Activated CD4-positive, alpha-beta T cell treated with anti-CD3 and anti-CD28 coated beads, Interleukin-2, amount 50 U/mL, for 1 hour (primary cell): ENCODE results near the gene EFNA5.

ENCODE experiments used
- DNase-seq: peaks from one replicate; pipeline ENCODE4 v3.0.0-alpha.2; 2020

Gene EFNA5

GRCh38 chr5:107672211-107673038, 1.7 kb upstream of the EFNA5 start:
- no peak for DNase-seq

DNA sequence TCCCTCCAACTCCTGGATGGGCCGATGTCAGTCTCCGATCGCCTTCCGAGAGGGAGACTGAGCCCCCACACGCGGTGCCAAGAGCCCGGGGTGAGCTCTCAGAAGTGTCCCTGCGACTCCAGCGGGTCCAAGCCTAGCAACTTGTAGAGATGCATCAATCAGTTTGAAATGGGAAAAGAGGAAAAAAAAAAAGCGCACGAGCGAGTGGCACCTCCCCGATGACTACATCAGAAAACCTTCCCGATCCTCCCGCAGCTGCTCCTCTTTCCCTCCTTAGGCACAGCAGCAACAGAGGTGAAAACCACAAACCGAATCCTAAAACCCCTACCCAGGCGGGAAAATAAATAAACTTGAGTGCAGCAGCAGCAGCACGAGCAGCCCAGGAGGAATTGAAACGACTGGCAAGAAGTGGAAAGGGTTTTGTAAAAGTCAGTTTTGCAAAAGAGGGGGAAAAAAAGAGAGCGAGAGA, 1.0 kb upstream of the EFNA5 start:
- DNase-seq: no peak

- no peak for DNase-seq
Observed at GRCh38 chr5:107670087-107670931, 428 bp downstream of the EFNA5 start.

GRCh38 chr5:107669096-107670031, 1.4 kb downstream of the EFNA5 start:
- no peak for DNase-seq

GRCh38 chr5:107668154-107669095, 2.3 kb downstream of the EFNA5 start:
- DNase-seq: no peak

DNA sequence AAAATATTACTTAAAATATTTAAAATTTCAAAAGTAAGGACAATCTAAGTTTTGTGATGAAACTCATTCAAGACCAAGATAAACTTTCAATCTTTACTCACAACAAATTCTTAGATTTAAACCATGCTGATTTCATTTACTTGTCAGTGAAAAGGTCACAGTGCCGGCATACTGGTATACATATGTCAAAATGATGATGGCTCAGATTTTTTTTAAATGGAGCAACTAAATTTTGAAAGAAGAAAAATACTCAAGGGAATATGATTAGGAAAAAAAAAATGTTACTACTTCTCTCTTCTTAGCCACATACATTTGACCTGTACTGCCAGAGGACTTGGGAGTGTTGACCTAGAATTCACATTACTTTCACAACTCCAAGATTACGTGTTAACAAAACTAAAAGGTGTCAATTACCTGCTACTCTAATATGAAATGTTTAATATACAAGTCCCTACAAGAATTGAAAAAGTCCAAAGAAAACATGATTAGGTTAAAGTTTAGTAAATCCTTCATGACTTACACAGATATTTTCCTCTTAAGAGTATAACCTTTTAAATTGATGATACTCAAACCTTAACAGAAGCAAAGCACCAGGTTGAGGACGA, 4.6 kb downstream of the EFNA5 start:
- no peak for DNase-seq

- DNase-seq: no peak
Observed at GRCh38 chr5:107665036-107665570, 5.6 kb downstream of the EFNA5 start.

- no peak for DNase-seq
Observed at GRCh38 chr5:107663697-107664096, 7.0 kb downstream of the EFNA5 start.

GRCh38 chr5:107661650-107662044, 9.1 kb downstream of the EFNA5 start:
- DNase-seq: no peak

DNA sequence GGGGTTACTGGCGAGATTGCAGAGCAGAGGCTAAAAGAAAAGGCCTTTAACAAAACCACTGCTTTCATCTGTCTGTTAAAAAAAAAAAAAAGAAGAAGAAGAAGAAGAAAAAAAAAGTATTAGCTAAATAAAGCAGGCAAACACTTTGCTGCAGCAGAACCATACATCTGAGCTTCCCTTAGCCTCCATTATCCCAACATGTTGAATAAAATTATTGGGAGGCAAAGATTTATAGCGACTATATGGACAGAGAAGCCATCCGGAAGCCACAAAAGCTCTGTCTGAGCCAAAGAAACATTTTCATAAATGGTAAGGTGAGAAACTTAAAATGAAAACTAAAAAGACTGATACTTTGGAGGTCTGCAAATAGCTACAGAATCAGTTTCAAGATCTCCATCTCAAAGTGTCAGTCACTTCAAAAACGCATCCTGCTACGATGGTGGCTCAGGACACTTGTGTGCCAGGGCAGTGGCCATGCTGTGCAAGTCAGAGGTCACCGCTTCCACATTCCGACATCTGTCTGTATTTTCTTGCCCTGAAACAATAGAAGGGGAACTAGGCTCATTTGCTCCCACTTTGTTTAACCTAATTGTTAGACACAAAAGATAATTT, 9.6 kb downstream of the EFNA5 start:
- DNase-seq: no peak

DNA sequence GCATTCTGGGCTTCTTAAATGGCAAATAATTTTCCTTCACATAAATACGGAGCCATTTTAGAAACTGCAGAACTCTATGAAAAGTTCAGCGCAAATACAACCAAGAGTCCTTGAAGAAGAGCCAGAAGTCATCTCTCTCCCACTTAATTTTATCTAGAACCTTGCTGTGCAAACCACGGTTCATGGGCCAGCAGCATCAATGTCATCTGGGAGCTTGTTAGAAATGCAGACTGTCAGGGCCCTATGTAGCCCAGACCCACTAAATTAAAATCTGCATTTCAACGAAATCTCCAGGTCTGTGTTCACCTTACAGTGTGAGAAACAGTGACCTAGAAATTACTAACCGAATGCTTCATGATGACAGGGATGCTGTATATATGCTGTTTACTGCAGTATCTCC, 12.2 kb downstream of the EFNA5 start:
- DNase-seq: no peak

GRCh38 chr5:107655831-107656230, 14.9 kb downstream of the EFNA5 start:
- DNase-seq: no peak

DNA sequence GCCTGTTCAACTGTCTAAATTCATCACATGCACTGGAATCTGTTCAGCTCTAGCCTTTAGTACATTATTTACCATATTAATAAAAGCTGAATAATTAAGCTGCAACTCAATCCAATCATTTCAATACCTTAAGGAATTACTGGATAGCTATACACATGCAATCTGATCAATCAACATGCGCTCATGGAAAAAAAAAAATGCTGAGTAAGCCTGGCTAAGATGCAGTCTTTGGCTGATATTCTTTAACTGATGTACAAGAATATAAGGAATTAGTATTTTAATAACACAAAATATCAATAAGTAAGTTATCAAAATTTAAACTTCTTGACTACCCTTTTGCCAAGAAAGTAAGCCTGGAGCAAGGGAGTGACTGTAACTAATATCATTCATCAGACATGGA, 15.9 kb downstream of the EFNA5 start:
- DNase-seq: no peak

DNA sequence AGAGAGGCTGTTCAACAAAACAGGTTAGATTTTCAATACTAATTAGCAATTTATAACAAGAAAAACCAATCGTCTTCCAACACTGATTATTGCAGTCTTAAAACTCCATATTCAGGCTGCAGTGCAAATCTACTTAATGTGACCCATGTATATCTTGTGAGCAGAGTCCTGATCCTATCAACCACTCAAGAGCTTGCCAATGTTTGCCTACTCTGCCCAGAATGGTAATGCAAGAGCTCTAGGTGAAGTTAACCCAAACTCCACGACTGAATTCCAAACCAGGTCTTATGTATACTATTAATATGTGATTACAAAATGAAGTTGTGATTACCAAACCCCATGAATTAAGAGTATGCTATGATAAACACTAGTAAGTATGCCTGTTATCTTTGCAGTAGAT, 17.1 kb downstream of the EFNA5 start:
- no peak for DNase-seq

GRCh38 chr5:107652839-107653607, 17.7 kb downstream of the EFNA5 start:
- no peak for DNase-seq

DNA sequence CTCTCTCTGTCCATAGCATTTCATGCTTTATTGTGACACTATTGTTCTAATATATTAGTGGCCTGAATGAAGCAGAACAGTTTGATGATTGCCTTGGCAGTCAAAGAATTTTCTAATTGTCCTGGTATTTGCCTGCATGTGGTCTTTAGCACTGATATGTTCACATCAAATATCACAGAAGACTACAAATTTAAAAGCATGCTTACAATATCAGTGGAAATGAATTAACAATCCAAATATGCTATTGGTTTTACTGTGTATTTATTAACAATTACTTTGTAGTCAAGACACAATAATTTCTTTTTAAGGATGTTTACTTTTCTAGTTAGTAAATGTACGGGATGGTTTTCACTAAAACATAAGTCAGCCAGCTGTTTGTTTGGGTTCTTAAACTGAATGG, 18.3 kb downstream of the EFNA5 start:
- no peak for DNase-seq

DNA sequence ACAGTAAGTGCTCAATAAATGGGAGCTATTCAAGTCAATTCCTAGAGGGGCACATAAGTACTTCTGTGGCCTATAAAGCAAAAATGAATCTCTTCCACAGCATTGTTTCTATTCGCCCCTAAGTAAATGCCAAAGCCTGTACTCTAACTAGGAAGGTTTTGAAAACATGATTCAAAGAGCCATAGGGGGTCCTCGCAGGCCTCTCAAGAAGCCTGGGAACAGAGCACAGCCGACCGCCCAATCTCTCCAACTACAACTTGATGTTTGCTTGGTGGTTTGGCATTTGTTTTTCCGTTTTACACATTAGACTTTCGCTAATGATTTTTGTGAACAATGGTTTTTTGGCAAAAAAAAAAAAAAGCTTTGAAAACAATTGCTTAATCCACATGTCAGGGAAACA, 19.4 kb downstream of the EFNA5 start:
- no peak for DNase-seq

GRCh38 chr5:107646418-107646817, 24.3 kb downstream of the EFNA5 start:
- DNase-seq: no peak

- no peak for DNase-seq
Observed at GRCh38 chr5:107640568-107640967, 30.2 kb downstream of the EFNA5 start.

DNA sequence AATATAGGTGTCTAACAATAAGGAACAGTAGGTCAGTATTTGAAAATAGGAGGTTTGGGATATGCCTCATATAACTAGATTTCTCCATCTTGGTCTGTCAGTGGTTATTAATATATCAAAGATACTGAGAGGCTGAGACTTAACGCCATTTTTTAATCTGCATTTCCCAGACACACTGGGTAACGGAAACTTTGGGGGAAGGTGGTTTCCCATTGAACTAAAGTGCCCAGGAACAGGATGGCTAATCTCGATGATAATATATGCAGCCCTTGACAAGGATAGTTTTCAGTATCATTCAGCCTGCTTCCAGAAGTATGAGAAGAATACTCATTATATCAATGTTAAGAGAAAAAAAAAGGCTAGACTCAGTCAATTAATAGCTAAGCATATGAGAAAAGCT, 30.7 kb downstream of the EFNA5 start:
- DNase-seq: no peak
